ENCODE results near the gene BCLAF3.

Gene BCLAF3

GRCh38 chrX:19966056-19966455 lies 24.8 kb downstream of the BCLAF3 start:
- no peak for DNase-seq (ENCODE audit: low read depth)

- DNase-seq (ENCODE audit: low read depth): no peak
Observed at GRCh38 chrX:19964017-19964710, 26.7 kb downstream of the BCLAF3 start.

GRCh38 chrX:19960913-19961312 lies 29.9 kb downstream of the BCLAF3 start:
- DNase-seq (ENCODE audit: low read depth): no peak

DNA sequence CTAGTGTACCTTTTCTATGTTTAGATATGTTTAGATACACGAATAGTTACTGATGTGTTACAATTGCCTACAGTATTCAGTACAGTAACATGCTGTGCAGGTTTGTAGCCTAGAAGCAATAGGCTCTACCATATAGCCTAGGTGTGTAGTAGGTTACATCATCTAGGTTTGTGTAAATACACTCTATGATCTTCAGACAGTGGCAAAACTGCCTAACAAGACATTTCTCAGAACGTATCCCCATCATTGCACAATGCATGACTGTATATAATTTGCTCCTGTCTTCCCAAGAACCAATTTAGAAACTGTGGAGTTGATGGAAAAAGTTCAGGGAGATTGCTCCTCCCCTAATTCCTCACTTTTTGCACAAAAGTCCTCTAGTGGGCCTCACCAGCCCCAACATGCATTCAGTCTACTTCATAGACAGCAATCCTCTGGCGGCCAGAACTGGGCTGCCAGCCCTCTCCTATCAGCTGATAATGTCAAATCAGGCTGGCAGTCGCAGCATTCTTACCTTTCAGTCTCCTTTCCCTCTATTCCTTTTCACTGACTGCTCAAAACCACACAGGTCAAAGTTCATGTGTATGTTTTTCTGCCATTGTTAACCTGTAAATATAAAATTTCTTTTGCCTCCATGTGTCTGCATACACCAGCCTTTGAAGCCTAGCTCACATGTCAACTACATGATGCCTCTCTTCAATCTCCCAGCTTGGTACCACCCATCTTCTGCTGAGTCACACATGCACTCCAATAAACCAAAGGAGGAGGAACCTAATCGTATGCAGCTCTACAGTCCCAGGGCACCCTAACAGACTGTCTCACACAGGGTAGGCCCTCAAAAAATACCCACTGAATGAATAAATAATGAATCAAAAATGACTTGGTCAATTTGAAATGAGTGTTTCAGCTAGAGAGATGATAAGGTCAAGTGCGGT lies 32.0 kb downstream of the BCLAF3 start:
- DNase-seq (ENCODE audit: low read depth): peak; percentile 22

DNA sequence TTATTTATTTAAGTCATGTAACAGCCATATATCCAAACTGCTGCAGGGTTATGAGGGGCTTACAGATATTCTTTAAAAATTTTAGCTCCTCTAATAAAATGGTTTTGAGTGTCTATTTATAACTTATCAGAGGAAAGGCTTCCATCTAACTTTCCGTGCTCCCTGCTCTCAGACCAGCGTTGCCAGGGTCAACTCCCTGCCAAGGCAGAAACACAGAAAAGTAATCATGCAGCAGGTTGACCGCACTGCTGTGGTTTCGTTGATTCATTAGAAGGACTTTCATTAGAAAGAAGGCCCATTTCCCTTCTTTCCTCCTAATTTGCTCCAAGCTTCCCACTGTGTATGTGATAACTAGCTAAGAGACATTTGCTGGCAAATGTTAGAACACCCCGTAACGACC lies 33.9 kb downstream of the BCLAF3 start:
- no peak for DNase-seq (ENCODE audit: low read depth)

GRCh38 chrX:19956306-19956705 lies 34.6 kb downstream of the BCLAF3 start:
- DNase-seq (ENCODE audit: low read depth): no peak

GRCh38 chrX:19955306-19955705 lies 35.6 kb downstream of the BCLAF3 start:
- DNase-seq (ENCODE audit: low read depth): no peak

GRCh38 chrX:19954335-19955096 lies 36.3 kb downstream of the BCLAF3 start:
- DNase-seq (ENCODE audit: low read depth): no peak

DNA sequence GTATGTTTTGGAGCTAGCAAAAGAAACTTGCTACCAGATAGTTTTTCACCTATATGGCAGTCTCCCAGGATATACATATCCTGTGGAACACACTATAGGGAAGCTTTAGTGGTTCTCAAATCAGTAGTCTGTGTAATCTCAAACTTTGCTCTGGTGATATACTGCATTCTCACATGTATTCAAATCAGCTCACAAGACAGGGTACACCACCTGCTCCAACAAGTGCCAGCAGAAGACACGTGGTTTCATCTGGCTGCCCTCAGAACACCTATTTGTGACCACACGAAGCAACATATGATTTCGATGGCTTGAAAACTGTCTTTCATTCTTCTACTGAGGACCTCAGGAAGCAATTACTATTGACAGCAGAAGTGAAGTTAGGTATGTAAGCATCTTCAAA lies 37.7 kb downstream of the BCLAF3 start:
- DNase-seq (ENCODE audit: low read depth): no peak

DNA sequence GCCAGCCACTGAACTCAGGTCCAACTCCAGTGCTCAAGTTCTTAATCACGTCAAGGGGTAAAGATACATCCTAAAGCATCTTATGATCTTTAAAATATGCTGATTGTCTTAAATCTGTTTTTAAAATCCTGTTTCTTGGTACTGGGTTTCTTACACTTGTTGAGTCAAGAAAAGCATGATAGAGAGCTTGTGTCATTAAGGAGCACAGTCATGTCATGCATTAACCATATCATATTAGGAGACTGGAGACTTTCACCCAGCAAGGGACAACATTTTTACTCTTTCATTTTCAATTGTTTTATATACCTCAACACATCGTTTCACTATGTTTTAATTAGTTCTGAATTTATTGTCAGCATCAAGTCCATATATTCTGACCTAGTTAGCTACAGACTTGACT lies 41.5 kb downstream of the BCLAF3 start:
- DNase-seq (ENCODE audit: low read depth): no peak

- DNase-seq (ENCODE audit: low read depth): no peak
Observed at GRCh38 chrX:19947612-19948011, 43.2 kb downstream of the BCLAF3 start.
